Breast epithelium (tissue), 3 donors: ENCODE results near the gene MCRS1.

Source experiments
- POLR2A ChIP-seq: fragments of 450-650 bp; IDR thresholded peaks from one replicate; pipeline ENCODE4 v1.6.1; 2016; ENCODE audit warnings: antibody characterized with exemption, mild to moderate bottlenecking, moderate library complexity
- POLR2AphosphoS5 ChIP-seq, 3 donors: sonication (generic); formaldehyde crosslinking; IDR thresholded peaks; one replicate each; pipeline ENCODE4 v1.6.1; 2017; ENCODE audit warnings: antibody characterized with exemption in 3 of 3
- TF ChIP-seq, protein P1 (sequence below), 3 donors: fragments of 450-650 bp; IDR thresholded peaks; one replicate each; pipeline ENCODE4 v1.5.1; 2016 to 2017; ENCODE audit warnings: antibody characterized with exemption in 3 of 3, mild to moderate bottlenecking in 3 of 3, moderate library complexity in 3 of 3

DNA sequence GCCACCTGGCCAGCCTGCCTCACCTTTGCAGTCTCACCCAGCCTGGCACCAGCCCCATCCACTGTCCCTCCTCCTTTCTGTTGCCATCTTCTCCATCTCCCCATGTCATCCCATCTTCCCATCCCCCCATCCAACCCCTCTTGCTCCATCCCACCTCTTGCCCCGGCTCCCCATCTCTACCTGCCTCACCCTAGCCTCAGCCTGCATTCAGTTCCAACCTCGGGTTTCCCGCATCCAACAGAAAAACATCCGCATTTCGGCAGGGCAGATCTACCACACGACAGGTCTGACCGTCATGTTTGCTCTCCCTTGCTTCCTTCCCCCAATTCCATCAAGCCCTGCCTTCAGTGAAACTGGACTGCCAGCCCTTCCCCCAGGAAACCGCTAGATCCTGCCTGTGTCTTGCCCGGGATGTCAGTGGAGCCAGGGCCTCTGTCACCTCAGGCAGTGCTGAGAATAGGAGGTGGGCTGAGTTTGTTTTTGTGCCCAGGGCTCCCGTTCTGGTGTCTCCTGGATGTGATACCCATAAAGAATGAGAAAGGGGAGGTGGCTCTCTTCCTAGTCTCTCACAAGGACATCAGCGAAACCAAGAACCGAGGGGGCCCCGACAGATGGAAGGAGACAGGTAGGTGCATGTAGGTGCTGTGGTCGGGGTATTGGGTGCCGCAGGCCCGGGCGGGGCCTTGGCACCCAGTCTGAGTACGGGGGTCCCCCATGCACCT lies 26.6 kb downstream of the MCRS1 start:
- TF ChIP-seq, protein P1, sequence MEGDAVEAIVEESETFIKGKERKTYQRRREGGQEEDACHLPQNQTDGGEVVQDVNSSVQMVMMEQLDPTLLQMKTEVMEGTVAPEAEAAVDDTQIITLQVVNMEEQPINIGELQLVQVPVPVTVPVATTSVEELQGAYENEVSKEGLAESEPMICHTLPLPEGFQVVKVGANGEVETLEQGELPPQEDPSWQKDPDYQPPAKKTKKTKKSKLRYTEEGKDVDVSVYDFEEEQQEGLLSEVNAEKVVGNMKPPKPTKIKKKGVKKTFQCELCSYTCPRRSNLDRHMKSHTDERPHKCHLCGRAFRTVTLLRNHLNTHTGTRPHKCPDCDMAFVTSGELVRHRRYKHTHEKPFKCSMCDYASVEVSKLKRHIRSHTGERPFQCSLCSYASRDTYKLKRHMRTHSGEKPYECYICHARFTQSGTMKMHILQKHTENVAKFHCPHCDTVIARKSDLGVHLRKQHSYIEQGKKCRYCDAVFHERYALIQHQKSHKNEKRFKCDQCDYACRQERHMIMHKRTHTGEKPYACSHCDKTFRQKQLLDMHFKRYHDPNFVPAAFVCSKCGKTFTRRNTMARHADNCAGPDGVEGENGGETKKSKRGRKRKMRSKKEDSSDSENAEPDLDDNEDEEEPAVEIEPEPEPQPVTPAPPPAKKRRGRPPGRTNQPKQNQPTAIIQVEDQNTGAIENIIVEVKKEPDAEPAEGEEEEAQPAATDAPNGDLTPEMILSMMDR (IDR thresholded peaks at IDR 0.05), result no peak
- TF ChIP-seq POLR2A (no peak), POLR2AphosphoS5 (IDR thresholded peaks at IDR 0.05) (no peak)
